Esophagus squamous epithelium (tissue), 5 donors: ENCODE data around the gene MEI1. TPM values are rescaled to one million over a fixed set of nuclear protein-coding genes. Genes with fewer than 3 reads are reported as not detected.
A peak's percentile ranks its signal among the peaks of the same experiment; 100 is the strongest.

ENCODE experiments used
- DNase-seq: peaks from one replicate; lab custom pipeline; 2025; lab: John Stamatoyannopoulos, UW
- H3K27ac ChIP-seq, 4 donors: fragments of 200-600 bp; sonication (generic); one replicate each; pipeline ENCODE4 v1.5.1; 2016 to 2019; ENCODE audit warnings: mild to moderate bottlenecking in 1 of 4
- H3K27me3 ChIP-seq, 4 donors: fragments of 200-600 bp; sonication (generic); 1 replicate in 3 of 4; 2 replicates in 1 of 4; pipeline versions ENCODE4 v1.5.1 to v1.6.0; 2017 to 2021; ENCODE audit warnings: antibody characterized with exemption in 1 of 4
- H3K36me3 ChIP-seq, 3 donors: fragments of 200-600 bp; sonication (generic); one replicate each; pipeline ENCODE4 v1.5.1; 2016 to 2019
- H3K4me1 ChIP-seq, 3 donors: fragments of 200-600 bp; sonication (generic); one replicate each; pipeline ENCODE4 v1.5.1; 2017 to 2019
- H3K4me3 ChIP-seq, 4 donors: fragments of 200-600 bp; sonication (generic); 1 replicate in 3 of 4; 2 replicates in 1 of 4; pipeline ENCODE4 v1.5.1; 2016 to 2019; ENCODE audit warnings: mild to moderate bottlenecking in 2 of 4, moderate library complexity in 1 of 4
- H3K9me3 ChIP-seq, 3 donors: fragments of 200-600 bp; sonication (generic); one replicate each; pipeline ENCODE4 v1.5.1; 2016 to 2019
- POLR2A ChIP-seq, 4 donors: fragments of 450-650 bp; IDR thresholded peaks; one replicate each; pipeline ENCODE4 v1.6.1; 2017; ENCODE audit warnings: antibody characterized with exemption in 4 of 4, mild to moderate bottlenecking in 4 of 4, moderate library complexity in 3 of 4
- WGBS, 2 donors: methylation state at CpG; one replicate each; pipeline ENCODE4 v1.1.5; 2018; 5-methylcytosine and 5-hydroxymethylcytosine counted together
- intact Hi-C: fragments of 100-400 bp; cut with DNase I; formaldehyde crosslinking; loops from one replicate; pipeline ENCODE4 v1.15.0; 2022
- total RNA-seq, 4 donors: library from RNA; depleted of rRNA; stranded (reverse); fragments of >200 nt; gene quantifications; one replicate each; pipeline ENCODE4 v1.1.0, GENCODE V29; 2016
- TF ChIP-seq, protein P1 (sequence below), 6 experiments: fragments of 450-650 bp in 4 of 6; fragments of 200-600 bp in 2 of 6; sonication (generic) in 2 of 6; IDR thresholded peaks; one replicate each; pipeline ENCODE4 v1.5.1; 2016 to 2019; ENCODE audit warnings: antibody characterized with exemption in 6 of 6, mild to moderate bottlenecking in 4 of 6, moderate library complexity in 4 of 6
- donor health status: DM: yes; HTN: yes; CAD: no.

MEI1 gene
- total RNA-seq, 4 donors from 2014 or later = 0.09 to 1.3 (median 0.52) TPM

DNA sequence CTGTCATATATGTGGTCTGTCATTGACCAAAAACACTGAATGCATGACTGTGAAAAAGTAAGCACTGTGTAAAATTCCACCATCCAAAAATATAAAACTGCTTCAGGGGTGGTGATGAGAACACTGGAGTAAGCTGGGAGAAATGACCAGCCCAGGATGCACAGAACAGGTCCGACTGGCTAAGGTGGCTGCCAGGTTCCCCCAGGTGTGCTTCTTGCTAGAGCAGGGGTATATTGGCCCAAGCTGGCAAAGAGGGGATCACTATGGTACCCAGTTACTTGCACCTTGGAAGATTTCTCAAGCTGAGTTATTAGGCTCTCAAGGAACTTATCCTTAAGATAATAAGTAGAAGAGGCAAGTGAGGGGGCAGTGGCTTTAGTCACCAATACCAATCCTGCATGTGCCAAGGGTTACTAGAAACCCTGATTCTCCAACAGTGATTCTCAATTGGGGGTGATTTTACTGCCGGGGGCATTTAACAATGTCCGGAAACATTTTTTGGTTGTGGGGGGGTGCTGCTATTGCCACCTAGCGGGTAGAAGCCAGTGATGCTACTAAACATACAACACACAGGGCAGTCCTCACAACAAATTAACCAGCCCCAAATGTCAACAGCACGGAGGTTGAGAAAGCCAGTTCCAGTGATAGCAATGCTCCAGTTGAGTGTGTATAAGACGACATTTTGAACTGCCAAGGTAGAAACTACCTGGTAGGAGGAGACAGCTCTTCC is 26.4 kb upstream of the MEI1 start:
- Histone ChIP-seq H3K27ac (peak overlapping the region in 3 of 4 donors; percentile 9 to 44 (median 27)), H3K9me3 (no peaks in the 10 kb centered on the region), H3K27me3 (no peaks in the 10 kb centered on the region), H3K36me3 (peaks cover 0 to 48% (median 0%) of the 10 kb centered on the region in 3 donors), H3K4me1 (peaks cover 0 to 16% (median 3%) of the 10 kb centered on the region in 3 donors), H3K4me3 (no peak overlapping the region)
- intact Hi-C loops = no loop called here
- DNase-seq = no peak
- 59 to 77% methylated on average over 5 to 6 of the region's 6 CpGs for WGBS, 2 donors
- TF ChIP-seq, protein P1, sequence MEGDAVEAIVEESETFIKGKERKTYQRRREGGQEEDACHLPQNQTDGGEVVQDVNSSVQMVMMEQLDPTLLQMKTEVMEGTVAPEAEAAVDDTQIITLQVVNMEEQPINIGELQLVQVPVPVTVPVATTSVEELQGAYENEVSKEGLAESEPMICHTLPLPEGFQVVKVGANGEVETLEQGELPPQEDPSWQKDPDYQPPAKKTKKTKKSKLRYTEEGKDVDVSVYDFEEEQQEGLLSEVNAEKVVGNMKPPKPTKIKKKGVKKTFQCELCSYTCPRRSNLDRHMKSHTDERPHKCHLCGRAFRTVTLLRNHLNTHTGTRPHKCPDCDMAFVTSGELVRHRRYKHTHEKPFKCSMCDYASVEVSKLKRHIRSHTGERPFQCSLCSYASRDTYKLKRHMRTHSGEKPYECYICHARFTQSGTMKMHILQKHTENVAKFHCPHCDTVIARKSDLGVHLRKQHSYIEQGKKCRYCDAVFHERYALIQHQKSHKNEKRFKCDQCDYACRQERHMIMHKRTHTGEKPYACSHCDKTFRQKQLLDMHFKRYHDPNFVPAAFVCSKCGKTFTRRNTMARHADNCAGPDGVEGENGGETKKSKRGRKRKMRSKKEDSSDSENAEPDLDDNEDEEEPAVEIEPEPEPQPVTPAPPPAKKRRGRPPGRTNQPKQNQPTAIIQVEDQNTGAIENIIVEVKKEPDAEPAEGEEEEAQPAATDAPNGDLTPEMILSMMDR (IDR thresholded peaks at IDR 0.05) = peak in 4 of 6 experiments; percentile 14 to 35 (median 21)
- TF ChIP-seq POLR2A (IDR thresholded peaks at IDR 0.05) = no peak

DNA sequence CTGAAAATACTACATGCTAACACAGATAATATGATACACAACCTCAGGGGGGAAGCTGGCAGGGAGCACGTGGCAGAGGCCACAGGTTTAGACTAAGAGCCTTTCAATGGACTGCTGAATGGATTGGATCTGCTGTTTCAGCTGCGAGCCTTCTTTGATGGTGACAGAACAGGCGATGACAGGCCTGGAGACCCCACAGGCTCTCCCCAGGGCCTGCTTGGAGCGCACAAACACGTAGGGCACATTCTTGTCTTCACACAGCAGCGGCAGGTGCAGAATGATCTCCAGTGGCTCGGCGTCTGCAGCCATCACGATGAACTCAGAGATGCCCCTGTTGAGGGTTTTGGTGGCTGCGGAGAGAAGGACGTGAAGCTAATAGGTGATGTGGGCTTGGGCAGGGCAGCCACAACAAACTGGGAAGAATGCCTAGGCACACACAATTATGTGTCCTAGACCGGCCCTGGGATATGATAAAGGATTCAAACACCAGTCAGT is 24.4 kb upstream of the MEI1 start:
- Histone ChIP-seq H3K27ac (no peak overlapping the region), H3K4me1 (peaks cover 0 to 12% (median 0%) of the 10 kb centered on the region in 3 donors), H3K9me3 (no peaks in the 10 kb centered on the region), H3K4me3 (no peak overlapping the region), H3K36me3 (peaks cover 0 to 68% (median 10%) of the 10 kb centered on the region in 3 donors), H3K27me3 (no peaks in the 10 kb centered on the region)
- intact Hi-C loops = no loop called here
- TF ChIP-seq, protein P1 (IDR thresholded peaks at IDR 0.05) = no peak
- no peak for TF ChIP-seq POLR2A (IDR thresholded peaks at IDR 0.05)
- 87 to 88% methylated on average over 12 of the region's 12 CpGs for WGBS, 2 donors
- no peak for DNase-seq

GRCh38 chr22:41676134-41676533 is 23.2 kb upstream of the MEI1 start:
- Histone ChIP-seq H3K9me3 (no peaks in the 10 kb centered on the region), H3K4me1 (peaks cover 0 to 16% (median under 1%) of the 10 kb centered on the region in 3 donors), H3K27ac (no peak overlapping the region), H3K27me3 (no peaks in the 10 kb centered on the region), H3K4me3 (no peak overlapping the region), H3K36me3 (peaks cover 0 to 77% (median 12%) of the 10 kb centered on the region in 3 donors)
- TF ChIP-seq, protein P1 (IDR thresholded peaks at IDR 0.05) = no peak
- no peak for TF ChIP-seq POLR2A (IDR thresholded peaks at IDR 0.05)
- DNase-seq = no peak
- intact Hi-C loops = no loop called here
- WGBS, 2 donors = 93 to 94% methylated on average over 4 of the region's 4 CpGs

- intact Hi-C loops = no loop called here
- Histone ChIP-seq H3K9me3 (no peaks in the 10 kb centered on the region), H3K27ac (peak overlapping the region; percentile 76 to 93 (median 86)), H3K27me3 (no peaks in the 10 kb centered on the region), H3K4me3 (peak overlapping the region; percentile 38 to 70 (median 66)), H3K4me1 (peaks cover 0 to 26% (median 4%) of the 10 kb centered on the region in 3 donors), H3K36me3 (peaks cover 0 to 48% (median 12%) of the 10 kb centered on the region in 3 donors)
- WGBS, 2 donors = 56 to 64% methylated on average over 14 of the region's 14 CpGs
- TF ChIP-seq, protein P1 (IDR thresholded peaks at IDR 0.05) = no peak
- no peak for TF ChIP-seq POLR2A (IDR thresholded peaks at IDR 0.05)
- no peak for DNase-seq
Measured at GRCh38 chr22:41681616-41682015, 17.7 kb upstream of the MEI1 start.
